Lung (tissue), 12 donors: ENCODE results near the gene SCAMP4. TPM values are rescaled to one million over a fixed set of nuclear protein-coding genes. Genes with fewer than 3 reads are reported as not detected.

Source experiments
- ATAC-seq: fragments of 200-7000 bp; cut with Tn5 transposase; one replicate; pipeline ENCODE4 v1.9.1; 2020; ENCODE audit warnings: moderate number of reproducible peaks; ENCODE audit not compliant: insufficient read depth, low FRiP score
- DNase-seq, 3 donors: peaks; one replicate each; pipeline ENCODE4 v3.0.0-alpha.2; 2013 to 2017
- H3K27ac ChIP-seq, 2 donors: one replicate each; pipeline ENCODE4 v1.5.1; 2013; ENCODE audit warnings: mild to moderate bottlenecking in 2 of 2, moderate library complexity in 2 of 2, control low read depth in 1 of 2, inconsistent platforms in 1 of 2, low read depth in 1 of 2, low read length in 1 of 2
- H3K27me3 ChIP-seq, 3 donors: one replicate each; pipeline ENCODE4 v1.5.1; 2013; ENCODE audit warnings: low read length in 2 of 3; ENCODE audit not compliant: control insufficient read depth in 3 of 3, insufficient read depth in 3 of 3
- H3K36me3 ChIP-seq, 4 donors: one replicate each; pipeline ENCODE4 v1.5.1; 2013; ENCODE audit warnings: low read length in 4 of 4, mild to moderate bottlenecking in 1 of 4, moderate library complexity in 1 of 4; ENCODE audit not compliant: control insufficient read depth in 4 of 4, insufficient read depth in 4 of 4
- H3K4me1 ChIP-seq, 5 donors: one replicate each; pipeline ENCODE4 v1.5.1; 2013; ENCODE audit warnings: low read length in 5 of 5, mild to moderate bottlenecking in 2 of 5, moderate library complexity in 1 of 5; ENCODE audit not compliant: control insufficient read depth in 5 of 5, insufficient read depth in 5 of 5
- H3K4me3 ChIP-seq: one replicate; pipeline ENCODE4 v1.5.1; 2013; ENCODE audit warnings: mild to moderate bottlenecking, control low read depth, moderate library complexity
- H3K9ac ChIP-seq, 2 donors: one replicate each; pipeline ENCODE4 v1.5.1; 2013; ENCODE audit warnings: low read length in 2 of 2, control low read depth in 1 of 2; ENCODE audit not compliant: insufficient read depth in 1 of 2
- H3K9me3 ChIP-seq, 4 donors: one replicate each; pipeline ENCODE4 v1.5.1; 2013; ENCODE audit warnings: low read length in 3 of 4, mild to moderate bottlenecking in 1 of 4, moderate library complexity in 1 of 4; ENCODE audit not compliant: control insufficient read depth in 4 of 4, insufficient read depth in 3 of 4
- WGBS, 2 donors: extraction: QIAGEN DNeasy Blood & Tissue Kit; methylation state at CpG; one replicate each; pipeline ENCODE4 v1.1.7; 2013; 5-methylcytosine and 5-hydroxymethylcytosine counted together
- polyA plus RNA-seq, 2 donors: library from polyadenylated mRNA; stranded (reverse); fragments of 200-250 nt; gene quantifications; one replicate each; pipeline ENCODE4 v1.2.1, GENCODE V29; 2013
- total RNA-seq, 2 donors: library from RNA; depleted of rRNA in 1 of 2; stranded (reverse); fragments of >200 nt in 1 of 2; gene quantifications; one replicate each; pipeline ENCODE4 v1.2.1, GENCODE V29; 2014 to 2021
- TF ChIP-seq, protein P1 (sequence below): IDR thresholded peaks from 2 replicates; pipeline ENCODE4 v1.5.1; 2012; ENCODE audit warnings: mild to moderate bottlenecking; ENCODE audit errors: control extremely low read depth, extremely low read depth
- donor health status: control.
- donor health status: control.
- donor health status: Bipolar disorder and iron deficiency.
- donor health status: healthy.
- donor health status: DM: yes; HTN: yes; CAD: no.

SCAMP4 gene
- total and polyA plus RNA-seq, 4 donors, result 45.7 to 86.6 (median 56.2) TPM

DNA sequence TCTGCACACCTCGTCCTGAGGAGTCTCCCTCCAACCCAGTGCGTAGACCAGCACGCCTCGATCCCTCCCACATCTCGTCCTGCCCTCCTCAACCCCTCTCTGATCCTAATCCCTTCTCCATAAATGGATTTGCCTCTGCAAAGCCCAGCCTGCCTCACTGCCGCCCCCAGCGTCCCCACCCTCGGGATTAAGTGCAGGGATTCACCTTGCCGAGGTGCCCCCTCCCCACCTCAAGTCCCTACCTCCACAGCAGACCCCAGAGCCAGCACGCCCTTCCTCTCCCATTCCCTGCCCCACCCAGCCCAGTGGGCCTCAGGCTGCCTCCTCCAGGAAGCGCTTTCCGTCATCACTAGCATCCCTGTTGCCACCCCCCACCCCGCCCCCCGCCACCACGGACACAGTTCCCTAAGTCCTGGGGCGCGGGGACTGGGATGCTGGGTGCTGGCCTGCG lies 45.8 kb upstream of the SCAMP4 start:
- TF ChIP-seq, protein P1, sequence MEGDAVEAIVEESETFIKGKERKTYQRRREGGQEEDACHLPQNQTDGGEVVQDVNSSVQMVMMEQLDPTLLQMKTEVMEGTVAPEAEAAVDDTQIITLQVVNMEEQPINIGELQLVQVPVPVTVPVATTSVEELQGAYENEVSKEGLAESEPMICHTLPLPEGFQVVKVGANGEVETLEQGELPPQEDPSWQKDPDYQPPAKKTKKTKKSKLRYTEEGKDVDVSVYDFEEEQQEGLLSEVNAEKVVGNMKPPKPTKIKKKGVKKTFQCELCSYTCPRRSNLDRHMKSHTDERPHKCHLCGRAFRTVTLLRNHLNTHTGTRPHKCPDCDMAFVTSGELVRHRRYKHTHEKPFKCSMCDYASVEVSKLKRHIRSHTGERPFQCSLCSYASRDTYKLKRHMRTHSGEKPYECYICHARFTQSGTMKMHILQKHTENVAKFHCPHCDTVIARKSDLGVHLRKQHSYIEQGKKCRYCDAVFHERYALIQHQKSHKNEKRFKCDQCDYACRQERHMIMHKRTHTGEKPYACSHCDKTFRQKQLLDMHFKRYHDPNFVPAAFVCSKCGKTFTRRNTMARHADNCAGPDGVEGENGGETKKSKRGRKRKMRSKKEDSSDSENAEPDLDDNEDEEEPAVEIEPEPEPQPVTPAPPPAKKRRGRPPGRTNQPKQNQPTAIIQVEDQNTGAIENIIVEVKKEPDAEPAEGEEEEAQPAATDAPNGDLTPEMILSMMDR, result no peak
- no peak for DNase-seq

DNA sequence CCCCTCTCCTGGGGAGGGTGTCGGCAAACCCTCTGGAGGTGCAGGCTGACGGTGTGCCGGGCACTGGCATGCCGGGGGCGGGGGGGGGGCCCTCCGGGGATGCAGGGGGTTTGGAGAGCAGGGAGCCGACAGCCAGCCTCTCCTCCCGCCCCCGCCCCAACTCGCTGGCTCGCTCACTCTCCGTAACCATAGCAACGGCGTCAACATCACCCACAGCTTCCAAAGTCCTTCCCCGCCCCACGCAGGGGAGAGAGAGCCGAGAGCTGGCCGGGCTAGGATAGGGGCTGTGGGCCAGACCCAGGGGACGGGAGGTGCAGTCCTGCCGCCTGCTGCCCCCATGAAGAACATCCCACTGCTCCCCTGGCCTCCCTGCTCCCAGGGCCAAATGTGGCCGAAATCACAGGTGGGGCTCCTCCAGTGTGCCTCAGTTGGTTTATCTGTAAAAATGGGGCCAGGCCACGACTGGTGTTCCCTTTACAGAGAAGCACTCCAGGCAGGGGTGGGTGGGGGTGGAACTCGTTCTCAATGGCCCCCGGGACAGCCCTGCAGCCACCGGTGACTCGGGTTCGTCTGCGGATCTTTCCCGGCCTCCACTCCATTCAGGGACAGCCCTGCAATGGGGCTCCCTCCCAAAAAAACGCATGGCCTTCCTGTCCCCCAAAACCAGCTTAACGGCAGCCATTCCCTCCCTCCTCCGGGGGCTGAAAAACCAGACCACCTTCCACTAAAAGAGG lies 45.0 kb upstream of the SCAMP4 start:
- WGBS, 2 donors, result 40 to 51% methylated on average over 31 to 32 of the region's 32 CpGs
- no peaks in the 10 kb centered on the region for H3K27me3 ChIP-seq
- no peak overlapping the region for H3K4me3 ChIP-seq
- no peaks in the 10 kb centered on the region for H3K36me3 ChIP-seq
- no peak overlapping the region for H3K9ac ChIP-seq
- ATAC-seq, result no peak
- peaks cover 2 to 61% (median 41%) of the 10 kb centered on the region in 5 donors for H3K4me1 ChIP-seq
- TF ChIP-seq, protein P1, result no peak
- no peak overlapping the region for H3K27ac ChIP-seq
- peak; percentile 92 to 94 (median 92) for DNase-seq
- H3K9me3 ChIP-seq, result no peaks in the 10 kb centered on the region

More for the DNA sequence above, 45.8 kb upstream of the SCAMP4 start:
- WGBS, 2 donors, result 66% methylated on average over 18 of the region's 18 CpGs
- Histone ChIP-seq H3K4me1 (peaks cover 2 to 63% (median 46%) of the 10 kb centered on the region in 5 donors), H3K27me3 (no peaks in the 10 kb centered on the region), H3K9ac (no peak overlapping the region), H3K36me3 (peaks cover 0 to under 1% (median 0%) of the 10 kb centered on the region in 4 donors), H3K27ac (no peak overlapping the region), H3K9me3 (no peaks in the 10 kb centered on the region), H3K4me3 (no peak overlapping the region)
- ATAC-seq, result no peak

DNA sequence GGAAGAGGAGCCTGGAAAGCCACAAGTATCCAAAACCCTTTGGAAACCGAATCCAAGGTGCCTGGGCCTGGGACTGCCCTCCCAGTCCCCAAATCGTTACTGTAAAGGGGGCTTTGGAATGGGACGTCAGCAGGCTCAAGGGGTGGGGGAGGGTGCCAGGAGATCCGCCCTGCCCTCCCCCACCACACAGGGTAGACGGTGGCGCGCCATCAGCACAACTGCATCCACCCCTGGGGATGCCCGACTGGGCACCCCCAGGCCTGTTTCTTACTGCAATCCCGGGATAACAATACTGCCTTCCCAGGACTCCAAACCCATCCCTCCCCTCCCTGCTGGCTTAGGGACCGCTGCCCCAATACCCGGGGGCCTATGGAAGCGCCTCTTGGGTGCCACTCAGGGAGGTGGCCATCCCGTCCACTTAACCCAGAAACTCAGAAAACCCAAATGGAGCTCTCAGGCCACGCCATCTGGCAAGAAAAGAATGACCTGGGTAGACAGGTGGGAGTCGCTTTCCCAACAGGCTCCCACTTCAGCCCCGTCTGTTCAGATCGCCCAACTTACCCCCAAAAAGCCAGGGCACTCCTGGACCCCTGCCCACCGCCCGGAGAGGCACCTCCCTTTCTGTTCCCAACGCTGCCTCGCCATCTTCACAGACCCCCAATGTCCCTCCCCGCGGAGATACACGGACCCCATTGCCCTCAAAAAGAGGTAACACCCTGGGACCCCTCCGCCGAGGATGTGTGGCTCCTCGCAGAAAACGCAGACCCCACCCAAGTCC lies 44.2 kb upstream of the SCAMP4 start:
- DNase-seq (no peak), ATAC-seq (no peak)
- no peaks in the 10 kb centered on the region for H3K36me3 ChIP-seq
- WGBS, 2 donors, result 71 to 75% methylated on average over 27 to 28 of the region's 28 CpGs
- no peak overlapping the region for H3K9ac ChIP-seq
- no peak overlapping the region for H3K4me3 ChIP-seq
- no peaks in the 10 kb centered on the region for H3K27me3 ChIP-seq
- H3K4me1 ChIP-seq, result peaks cover 0 to 54% (median 34%) of the 10 kb centered on the region in 5 donors
- TF ChIP-seq, protein P1, result no peak
- no peaks in the 10 kb centered on the region for H3K9me3 ChIP-seq
- H3K27ac ChIP-seq, result no peak overlapping the region
